ENCODE results near the gene FAXC.

FAXC gene

GRCh38 chr6:99384507-99384906 lies 35.0 kb upstream of the FAXC start:
- CTCF ChIA-PET, result no interaction called here
- TF ChIP-seq SUZ12 (IDR thresholded peaks at IDR 0.05) (no peak), ELF4 (IDR thresholded peaks at IDR 0.05) (no peak), L3MBTL2 (conservative IDR thresholded peaks at IDR 0.05) (no peak), TARDBP (IDR thresholded peaks at IDR 0.05) (no peak), NFRKB (IDR thresholded peaks at IDR 0.05) (no peak), PKNOX1 (IDR thresholded peaks at IDR 0.05) (no peak), FOXK2 (IDR thresholded peaks at IDR 0.05) (no peak)
- POLR2A ChIA-PET, result interaction anchor here (0.8 to 2.4 kb wide), 2 partner anchors 9 to 37 kb away, joined by 4 to 10 read pairs; partner anchors contain the start of gene COQ3
- no peak for DNase-seq (ENCODE audit: extremely low spot score)

- no peak for TF ChIP-seq SUZ12 (IDR thresholded peaks at IDR 0.05)
- TF ChIP-seq FOXA1 (IDR thresholded peaks at IDR 0.05), result no peak
- TF ChIP-seq SP1 (IDR thresholded peaks at IDR 0.05), result no peak
- TF ChIP-seq HDGF (IDR thresholded peaks at IDR 0.05; ENCODE audit: borderline replicate concordance), result no peak
- no peak for TF ChIP-seq FOXK2 (IDR thresholded peaks at IDR 0.05)
- TF ChIP-seq CTBP1 (IDR thresholded peaks at IDR 0.05; ENCODE audit: borderline replicate concordance), result no peak
- TF ChIP-seq ARNT (IDR thresholded peaks at IDR 0.05), result no peak
- no peak for TF ChIP-seq TARDBP (IDR thresholded peaks at IDR 0.05)
- TF ChIP-seq FOXM1 (IDR thresholded peaks at IDR 0.05; ENCODE audit: borderline replicate concordance), result no peak
- CTCF ChIA-PET, result interaction anchor here (0.5 kb wide), 1 partner anchor 327 kb away, joined by 3 read pairs; no protein-coding TSS in a partner anchor
- DNase-seq (ENCODE audit: extremely low spot score), result no peak
Observed at GRCh38 chr6:99378636-99379035, 29.2 kb upstream of the FAXC start.

GRCh38 chr6:99369533-99369932 lies 20.1 kb upstream of the FAXC start:
- CTCF ChIA-PET, result interaction anchor here (0.6 kb wide), 2 partner anchors 24 to 39 kb away, joined by 3 to 5 read pairs; no protein-coding TSS in a partner anchor
- POLR2A ChIA-PET, result interaction anchor here (1.0 to 1.1 kb wide), 2 partner anchors 24 to 55 kb away, joined by 4 to 5 read pairs; partner anchors contain the start of gene COQ3
- no peak for DNase-seq (ENCODE audit: extremely low spot score)
- no peak for TF ChIP-seq SP1 (IDR thresholded peaks at IDR 0.05)
- no peak for TF ChIP-seq HDGF (IDR thresholded peaks at IDR 0.05; ENCODE audit: borderline replicate concordance)
- no peak for TF ChIP-seq BHLHE40 (IDR thresholded peaks at IDR 0.05; ENCODE audit: borderline replicate concordance)
- no peak for TF ChIP-seq ELF4 (IDR thresholded peaks at IDR 0.05)
- TF ChIP-seq ARNT (IDR thresholded peaks at IDR 0.05), result no peak
- no peak for TF ChIP-seq L3MBTL2 (conservative IDR thresholded peaks at IDR 0.05)

More at GRCh38 chr6:99378636-99379035, 29.2 kb upstream of the FAXC start:
- POLR2A ChIA-PET, result interaction anchor here (2.3 kb wide), 1 partner anchor 15 kb away, joined by 8 read pairs; the partner anchor contains the start of gene COQ3

GRCh38 chr6:99366852-99367251 lies 17.4 kb upstream of the FAXC start:
- no peak for TF ChIP-seq ELF4 (IDR thresholded peaks at IDR 0.05)
- no peak for TF ChIP-seq CTBP1 (IDR thresholded peaks at IDR 0.05; ENCODE audit: borderline replicate concordance)
- no peak for TF ChIP-seq LEF1 (IDR thresholded peaks at IDR 0.05; ENCODE audit: borderline replicate concordance)
- no peak for TF ChIP-seq FOXM1 (IDR thresholded peaks at IDR 0.05; ENCODE audit: borderline replicate concordance)
- no peak for TF ChIP-seq TARDBP (IDR thresholded peaks at IDR 0.05)
- TF ChIP-seq SP1 (IDR thresholded peaks at IDR 0.05), result no peak
- TF ChIP-seq ZNF384 (IDR thresholded peaks at IDR 0.05), result no peak
- ChIA-PET CTCF (no interaction called here), POLR2A (no interaction called here)
- DNase-seq (ENCODE audit: extremely low spot score), result no peak

- CTCF ChIA-PET, result no interaction called here
- no peak for DNase-seq (ENCODE audit: extremely low spot score)
- POLR2A ChIA-PET, result no interaction called here
- TF ChIP-seq ARNT (IDR thresholded peaks at IDR 0.05) (no peak), ZNF384 (IDR thresholded peaks at IDR 0.05) (no peak), HDGF (IDR thresholded peaks at IDR 0.05; ENCODE audit: borderline replicate concordance) (no peak), BHLHE40 (IDR thresholded peaks at IDR 0.05; ENCODE audit: borderline replicate concordance) (no peak), CTBP1 (IDR thresholded peaks at IDR 0.05; ENCODE audit: borderline replicate concordance) (no peak), FOXK2 (IDR thresholded peaks at IDR 0.05) (no peak), NFRKB (IDR thresholded peaks at IDR 0.05) (no peak), FOXA1 (IDR thresholded peaks at IDR 0.05) (no peak), TARDBP (IDR thresholded peaks at IDR 0.05) (no peak), L3MBTL2 (conservative IDR thresholded peaks at IDR 0.05) (no peak), PKNOX1 (IDR thresholded peaks at IDR 0.05) (no peak), SUZ12 (IDR thresholded peaks at IDR 0.05) (no peak), FOXM1 (IDR thresholded peaks at IDR 0.05; ENCODE audit: borderline replicate concordance) (no peak), SP1 (IDR thresholded peaks at IDR 0.05) (no peak), ELF4 (IDR thresholded peaks at IDR 0.05) (no peak), LEF1 (IDR thresholded peaks at IDR 0.05; ENCODE audit: borderline replicate concordance) (no peak)
Observed at GRCh38 chr6:99364026-99364425, 14.6 kb upstream of the FAXC start.

GRCh38 chr6:99362678-99363268 lies 13.3 kb upstream of the FAXC start:
- CTCF ChIA-PET, result no interaction called here
- POLR2A ChIA-PET, result no interaction called here
- no peak for DNase-seq (ENCODE audit: extremely low spot score)
- no peak for TF ChIP-seq ZNF384 (IDR thresholded peaks at IDR 0.05)
- no peak for TF ChIP-seq CTBP1 (IDR thresholded peaks at IDR 0.05; ENCODE audit: borderline replicate concordance)
- no peak for TF ChIP-seq SP1 (IDR thresholded peaks at IDR 0.05)
- no peak for TF ChIP-seq FOXM1 (IDR thresholded peaks at IDR 0.05; ENCODE audit: borderline replicate concordance)

- no peak for DNase-seq (ENCODE audit: extremely low spot score)
- POLR2A ChIA-PET, result interaction anchor here (1.6 kb wide), 1 partner anchor 34 kb away, joined by 10 read pairs; the partner anchor contains the start of gene COQ3
- TF ChIP-seq L3MBTL2 (conservative IDR thresholded peaks at IDR 0.05), result no peak
- no peak for TF ChIP-seq ARNT (IDR thresholded peaks at IDR 0.05)
- no peak for TF ChIP-seq FOXK2 (IDR thresholded peaks at IDR 0.05)
- TF ChIP-seq BHLHE40 (IDR thresholded peaks at IDR 0.05; ENCODE audit: borderline replicate concordance), result no peak
- TF ChIP-seq LEF1 (IDR thresholded peaks at IDR 0.05; ENCODE audit: borderline replicate concordance), result no peak
- no peak for TF ChIP-seq FOXM1 (IDR thresholded peaks at IDR 0.05; ENCODE audit: borderline replicate concordance)
- TF ChIP-seq SP1 (IDR thresholded peaks at IDR 0.05), result no peak
- no peak for TF ChIP-seq ELF4 (IDR thresholded peaks at IDR 0.05)
- no peak for TF ChIP-seq TARDBP (IDR thresholded peaks at IDR 0.05)
- TF ChIP-seq HDGF (IDR thresholded peaks at IDR 0.05; ENCODE audit: borderline replicate concordance), result no peak
- TF ChIP-seq CTBP1 (IDR thresholded peaks at IDR 0.05; ENCODE audit: borderline replicate concordance), result no peak
- CTCF ChIA-PET, result no interaction called here
Observed at GRCh38 chr6:99359800-99360199, 10.3 kb upstream of the FAXC start.
